ENCODE data around the gene SLC35B1.
A peak's percentile ranks its signal among the peaks of the same experiment; 100 is the strongest.

SLC35B1 gene, protein sequence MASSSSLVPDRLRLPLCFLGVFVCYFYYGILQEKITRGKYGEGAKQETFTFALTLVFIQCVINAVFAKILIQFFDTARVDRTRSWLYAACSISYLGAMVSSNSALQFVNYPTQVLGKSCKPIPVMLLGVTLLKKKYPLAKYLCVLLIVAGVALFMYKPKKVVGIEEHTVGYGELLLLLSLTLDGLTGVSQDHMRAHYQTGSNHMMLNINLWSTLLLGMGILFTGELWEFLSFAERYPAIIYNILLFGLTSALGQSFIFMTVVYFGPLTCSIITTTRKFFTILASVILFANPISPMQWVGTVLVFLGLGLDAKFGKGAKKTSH

DNA sequence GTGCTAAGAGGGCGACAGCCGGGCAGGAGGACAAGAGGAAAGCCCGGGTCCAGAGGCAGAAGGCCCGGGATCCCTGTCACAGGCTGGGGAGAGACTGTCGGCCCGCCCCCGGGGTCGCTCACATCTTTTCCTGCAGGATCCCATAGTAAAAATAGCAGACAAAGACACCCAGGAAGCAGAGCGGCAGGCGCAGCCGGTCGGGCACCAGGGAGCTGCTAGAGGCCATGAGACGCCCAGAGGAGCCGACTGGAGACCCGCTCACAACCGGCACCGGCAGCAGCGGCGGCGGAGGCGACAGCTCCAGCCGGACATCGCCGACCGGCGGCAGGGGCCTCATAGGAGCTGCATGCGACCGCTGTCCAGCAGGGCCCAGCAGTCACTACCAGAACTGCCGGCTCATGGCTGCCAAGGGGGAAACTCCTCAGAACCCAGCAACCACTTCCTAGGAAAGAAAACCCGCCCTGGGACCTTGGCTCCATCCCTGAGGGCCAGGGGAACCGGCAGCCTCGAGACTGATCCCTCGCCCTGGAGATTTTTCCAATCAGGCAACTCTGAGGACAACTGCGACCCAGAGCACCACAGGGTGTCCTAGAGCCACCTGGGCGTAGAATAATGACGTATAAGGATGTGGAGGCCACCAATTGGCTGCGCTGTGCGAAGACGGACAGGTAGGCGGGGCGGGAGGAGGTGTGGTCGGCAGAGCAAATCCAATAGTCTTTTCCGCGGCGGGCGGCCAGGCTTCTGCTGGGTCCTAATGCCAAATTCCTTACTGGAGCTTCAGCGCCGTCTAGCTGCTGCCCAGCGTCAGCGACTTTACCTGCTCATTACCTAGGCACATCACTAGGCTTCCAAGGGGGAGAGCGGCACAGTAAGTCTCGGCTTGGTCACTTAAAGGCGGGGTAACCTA is at the start of gene SLC35B1:
Gene SLC35B1, minus strand, starts transcription at position 357 of the 907 bp plus-strand sequence. Its CDS starts 131 bp downstream, at position 226.
- peak; percentile 96 to 99 for DNase-seq (ENCODE audit: low read depth in 2 of 2)

DNA sequence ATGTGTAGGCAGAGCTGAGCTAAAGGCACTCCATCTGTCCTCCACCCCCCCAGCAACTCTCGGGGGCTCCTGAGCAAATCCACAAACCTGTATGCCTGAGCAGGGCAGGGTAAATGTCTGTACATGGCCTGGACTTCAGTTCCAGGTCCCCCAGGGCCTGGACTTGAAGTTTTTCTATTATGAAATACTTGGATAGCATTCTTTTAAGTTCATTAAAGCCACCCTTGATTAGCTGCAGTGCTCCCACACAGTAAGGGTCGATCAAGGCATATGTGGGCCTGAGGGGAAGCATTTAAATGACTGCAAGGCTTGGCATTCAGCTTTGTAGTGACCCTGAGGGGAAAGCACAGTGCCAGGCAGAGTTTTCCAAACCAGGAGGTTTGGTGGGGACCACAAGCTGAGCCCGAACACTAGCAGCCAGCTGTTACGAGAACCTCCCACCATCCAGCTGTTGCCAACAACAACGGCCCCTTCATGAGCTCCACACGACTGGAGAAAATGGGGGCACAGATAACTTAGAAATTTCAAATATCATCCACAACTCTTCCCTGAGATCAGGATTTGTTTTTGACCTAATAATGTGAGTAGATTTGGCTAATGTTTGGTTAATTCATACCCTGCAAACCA is 49.5 kb upstream of the SLC35B1 start:
- DNase-seq (ENCODE audit: low read depth in 2 of 2), result no peak

DNA sequence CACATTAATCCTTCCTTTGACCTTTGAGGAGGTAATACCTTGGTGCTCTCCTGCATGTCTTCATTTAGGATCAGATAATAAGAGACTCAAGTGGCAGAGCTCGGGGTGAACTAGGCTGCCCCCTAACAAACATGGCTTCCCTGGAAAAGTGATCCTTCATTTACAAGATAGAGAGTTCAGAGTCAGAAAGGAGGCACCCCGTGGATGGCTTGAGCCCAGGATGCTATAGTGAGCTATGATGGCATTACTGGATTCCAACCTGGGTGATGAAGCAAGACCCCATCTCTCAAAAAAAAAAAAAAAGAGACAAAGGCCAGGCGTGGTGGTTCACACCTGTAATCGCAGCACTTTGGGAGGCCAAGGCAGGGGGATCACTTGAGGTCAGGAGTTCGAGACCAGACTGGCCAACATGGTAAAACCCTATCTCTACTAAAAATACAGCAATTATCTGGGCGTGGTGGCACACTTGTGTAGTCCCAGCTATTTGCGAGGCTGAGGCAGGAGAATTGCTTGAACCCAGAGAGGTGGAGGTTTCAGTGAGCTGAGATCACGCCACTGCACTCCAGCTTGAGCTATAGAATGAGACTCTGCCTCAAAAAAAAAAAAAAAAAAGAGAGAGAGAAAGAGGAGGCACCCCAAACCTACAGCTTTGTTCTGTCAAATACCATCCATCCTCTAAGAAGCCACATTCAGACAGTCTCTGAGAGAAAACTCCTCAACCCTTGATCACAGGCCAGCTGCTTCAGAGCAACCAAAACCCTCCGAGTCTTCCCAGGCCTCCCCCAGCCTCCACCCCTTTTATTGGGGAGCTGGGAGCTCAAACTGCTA is 48.8 kb upstream of the SLC35B1 start:
- no peak for DNase-seq (ENCODE audit: low read depth in 2 of 2)

DNA sequence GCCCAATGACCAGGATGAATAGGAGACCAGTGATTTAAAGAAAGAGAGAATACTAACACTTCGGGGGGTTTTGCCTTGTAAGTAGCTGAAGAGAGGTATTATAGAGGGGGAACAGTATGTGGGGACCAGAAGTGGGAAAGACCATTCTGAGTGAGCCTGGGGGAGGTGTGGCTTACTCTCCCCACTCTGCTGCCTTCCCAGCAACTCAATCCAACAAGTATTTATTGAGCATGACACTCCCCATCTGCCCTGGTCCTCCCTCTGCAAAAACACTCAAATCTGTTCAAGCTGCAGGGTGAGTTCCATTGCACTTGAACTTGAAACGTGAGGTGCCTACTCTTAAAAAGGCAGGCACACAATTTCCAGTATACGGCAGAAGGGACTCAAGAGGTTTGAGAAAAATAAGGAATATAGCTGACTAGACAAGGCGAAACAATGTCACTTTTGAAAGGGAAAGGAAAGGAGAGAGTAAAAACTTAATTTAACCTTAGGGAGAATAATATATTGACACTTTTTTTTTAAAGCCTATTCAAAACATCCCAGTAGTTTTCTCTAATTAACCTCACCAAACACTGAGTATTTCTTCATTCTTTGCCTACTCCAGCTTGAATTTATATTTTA is 48.0 kb upstream of the SLC35B1 start:
- DNase-seq (ENCODE audit: low read depth in 2 of 2), result no peak

DNA sequence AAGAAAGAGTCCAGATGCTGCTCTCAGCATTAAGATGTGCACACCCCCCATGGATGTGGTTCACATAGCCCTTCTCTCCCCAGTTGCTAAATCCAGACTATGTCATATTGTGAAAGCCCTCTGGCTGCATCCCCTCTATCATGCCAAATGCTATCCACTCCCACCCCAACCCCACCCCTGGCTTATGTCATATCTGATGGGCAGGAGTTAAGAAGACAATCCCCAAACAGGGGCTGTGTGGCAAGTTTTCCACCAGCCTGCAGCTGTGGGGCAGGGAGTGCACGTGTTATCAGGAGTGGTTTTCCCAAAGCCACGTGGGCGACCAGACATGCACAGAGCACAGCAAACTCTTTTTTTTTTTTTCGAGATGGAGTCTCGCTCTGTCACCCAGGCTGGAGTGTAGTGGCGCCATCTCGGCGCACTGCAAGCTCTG is 46.2 kb upstream of the SLC35B1 start:
- DNase-seq (ENCODE audit: low read depth in 2 of 2), result no peak

DNA sequence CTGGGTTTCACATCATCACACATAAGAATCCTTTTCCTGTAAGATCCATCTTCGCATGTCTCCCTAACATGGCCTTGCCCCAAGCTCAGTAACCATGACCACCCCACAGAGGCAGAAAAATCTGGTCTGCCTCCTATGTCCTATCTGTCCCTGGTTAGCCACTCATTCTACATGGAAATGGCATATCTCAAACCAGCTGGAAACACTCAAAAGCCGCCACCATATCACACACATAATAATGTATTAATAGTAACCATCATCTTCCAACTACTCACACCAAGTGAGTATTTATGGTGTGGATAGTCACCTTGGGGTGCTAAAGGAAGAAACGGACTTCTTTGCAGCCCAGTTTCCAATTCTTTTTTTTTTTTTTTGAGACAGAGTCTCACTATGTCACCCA is 44.7 kb upstream of the SLC35B1 start:
- no peak for DNase-seq (ENCODE audit: low read depth in 2 of 2)

DNA sequence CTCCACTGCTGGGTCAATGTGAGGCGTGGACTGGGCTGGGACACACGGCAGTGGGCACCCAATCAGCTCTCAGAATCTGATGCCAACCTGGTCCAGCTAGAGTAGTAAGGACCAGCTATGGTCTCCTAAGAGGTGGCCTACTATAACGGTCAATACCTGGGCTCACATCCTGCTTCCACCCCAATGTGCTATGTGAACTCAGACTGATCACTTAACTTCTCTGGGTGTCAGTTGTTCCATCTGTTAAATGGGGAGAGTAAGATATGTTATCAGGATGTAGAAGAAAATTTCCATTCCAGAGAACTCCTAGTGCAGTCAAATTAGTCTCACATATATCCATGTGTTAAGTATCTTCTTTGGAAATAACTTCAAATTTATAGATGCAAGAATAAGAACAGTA is 42.0 kb upstream of the SLC35B1 start:
- DNase-seq (ENCODE audit: low read depth in 2 of 2), result no peak

DNA sequence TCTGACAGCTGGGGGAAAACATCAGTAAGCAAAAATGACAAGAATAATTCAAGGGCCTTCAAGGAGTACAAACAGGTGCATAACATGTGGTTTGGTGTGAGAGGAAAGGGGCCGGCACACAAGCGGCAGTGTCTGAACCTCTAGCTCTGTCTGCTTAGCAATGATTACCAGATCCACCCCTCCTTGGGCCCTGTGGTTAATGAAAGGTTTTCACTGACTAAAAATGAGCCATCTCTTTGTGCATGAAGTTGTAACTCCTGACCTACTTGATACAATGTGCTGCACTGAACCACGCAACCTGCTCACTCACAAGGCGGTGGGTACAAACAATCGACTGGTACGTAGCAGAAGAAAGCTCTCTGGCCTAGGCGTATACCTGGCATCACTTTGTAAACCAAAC is 41.0 kb upstream of the SLC35B1 start:
- DNase-seq (ENCODE audit: low read depth in 2 of 2), result peak in 1 of 2 donors; percentile 47

DNA sequence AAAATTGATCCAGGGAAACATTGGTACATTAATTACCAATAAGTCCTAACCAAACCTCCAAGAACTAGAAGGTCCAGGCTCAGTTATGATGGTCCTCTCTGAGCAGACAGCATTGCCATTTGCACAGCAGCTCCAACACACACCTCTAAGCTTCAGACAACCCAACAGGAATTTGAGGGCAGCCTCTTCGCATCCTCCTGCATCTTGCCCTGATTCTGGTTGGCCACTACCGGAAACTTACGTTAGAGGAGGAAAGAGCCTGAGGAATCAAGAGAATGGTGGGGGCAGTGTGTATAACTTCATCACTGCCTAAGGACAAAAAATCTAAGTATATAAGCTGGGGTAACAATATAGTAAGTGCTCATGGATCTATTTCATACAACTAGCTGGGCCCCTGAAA is 40.5 kb upstream of the SLC35B1 start:
- DNase-seq (ENCODE audit: low read depth in 2 of 2), result no peak

DNA sequence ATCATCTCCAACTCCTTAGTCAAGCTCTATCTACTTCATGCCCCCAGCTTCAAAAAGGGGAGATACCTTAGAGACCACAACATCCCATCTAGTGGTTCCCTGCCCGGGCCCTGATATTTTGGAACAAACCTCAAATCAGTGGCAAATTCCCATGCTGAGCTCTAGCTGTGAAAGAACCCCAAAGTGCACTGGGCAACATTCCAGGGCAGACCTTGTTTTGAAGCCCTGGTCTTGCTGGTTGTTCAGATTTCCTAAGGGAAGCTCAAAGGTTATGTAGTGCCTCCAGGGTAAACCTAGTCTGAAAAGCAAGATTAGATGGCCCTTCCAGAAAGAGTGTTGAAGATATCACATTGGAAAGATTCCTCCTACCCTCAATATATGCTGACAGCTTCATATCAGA is 39.9 kb upstream of the SLC35B1 start:
- DNase-seq (ENCODE audit: low read depth in 2 of 2), result no peak

DNA sequence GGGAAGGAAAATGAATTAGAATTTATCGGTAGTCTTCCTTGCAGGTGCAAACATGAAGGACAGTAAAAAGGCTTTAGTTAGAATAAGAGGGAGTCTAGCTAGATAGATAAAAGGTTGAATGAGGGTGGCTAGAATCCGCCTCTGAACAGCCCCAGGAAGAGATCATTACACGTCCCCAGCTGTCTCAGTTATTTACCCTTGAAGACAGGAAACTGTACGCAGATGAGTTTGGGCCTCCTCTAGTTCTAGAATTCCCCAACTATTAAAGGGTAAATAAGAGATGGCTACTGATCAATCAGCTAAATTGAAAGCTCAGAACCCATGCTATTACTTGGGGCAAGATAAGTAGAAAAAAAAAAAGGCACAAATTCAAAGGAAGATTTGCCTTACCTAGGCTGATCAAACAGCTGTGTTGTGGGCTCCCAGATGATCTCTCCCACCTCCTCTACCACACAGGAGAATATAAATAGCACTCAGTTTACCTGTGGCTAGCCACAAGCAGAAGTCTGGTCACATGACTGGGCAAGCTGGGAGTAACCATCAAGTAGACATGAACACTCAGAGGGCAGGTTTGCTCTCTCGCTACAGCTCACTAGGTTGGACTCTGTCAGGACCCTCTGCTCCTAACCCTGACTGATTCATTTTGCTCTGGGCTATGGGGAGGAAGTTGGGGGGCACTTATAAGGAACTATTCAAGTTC is 39.2 kb upstream of the SLC35B1 start:
- no peak for DNase-seq (ENCODE audit: low read depth in 2 of 2)

DNA sequence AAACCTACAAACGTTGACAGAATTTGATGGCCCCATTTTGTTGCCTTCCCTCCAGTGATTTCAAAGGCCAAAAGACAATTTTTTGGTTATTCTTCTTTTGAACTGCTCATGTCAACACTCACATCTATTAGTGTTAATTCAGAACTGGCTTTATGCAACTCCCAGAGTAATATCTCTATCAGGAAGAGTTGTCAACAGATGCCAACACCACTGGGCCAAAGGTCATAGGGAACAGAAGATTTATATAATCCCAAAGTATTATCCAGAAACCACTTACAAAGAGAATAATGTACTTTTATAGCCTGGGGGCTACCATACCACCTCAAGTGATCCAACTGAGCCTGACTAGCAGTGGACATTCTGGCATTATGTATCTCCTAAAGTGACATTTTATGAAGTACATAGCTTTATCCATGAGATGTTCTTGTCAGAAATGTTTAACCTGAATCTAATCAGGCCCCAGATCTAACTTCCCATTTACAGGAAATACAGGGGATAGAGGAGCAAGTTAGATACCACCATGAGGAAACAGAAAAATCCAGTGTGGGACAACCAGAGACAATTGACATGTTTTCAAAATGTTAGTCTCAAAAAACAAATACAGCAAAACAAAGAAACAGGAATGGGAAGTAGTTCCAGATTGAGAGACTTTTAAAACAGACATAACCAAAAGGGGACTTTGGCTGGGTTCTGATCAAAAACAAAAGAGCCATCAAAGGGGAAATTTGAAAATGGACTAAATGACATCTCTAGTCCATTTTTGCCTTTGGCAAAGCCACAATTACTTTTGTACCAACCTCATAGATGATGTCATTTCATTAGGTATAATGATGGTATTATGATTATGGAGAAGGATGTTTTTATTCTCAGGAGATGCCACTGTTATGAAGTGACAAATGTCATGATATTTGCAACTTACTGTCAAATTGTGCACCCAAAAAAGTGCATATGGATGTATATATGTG is 37.7 kb upstream of the SLC35B1 start:
- DNase-seq (ENCODE audit: low read depth in 2 of 2), result no peak

DNA sequence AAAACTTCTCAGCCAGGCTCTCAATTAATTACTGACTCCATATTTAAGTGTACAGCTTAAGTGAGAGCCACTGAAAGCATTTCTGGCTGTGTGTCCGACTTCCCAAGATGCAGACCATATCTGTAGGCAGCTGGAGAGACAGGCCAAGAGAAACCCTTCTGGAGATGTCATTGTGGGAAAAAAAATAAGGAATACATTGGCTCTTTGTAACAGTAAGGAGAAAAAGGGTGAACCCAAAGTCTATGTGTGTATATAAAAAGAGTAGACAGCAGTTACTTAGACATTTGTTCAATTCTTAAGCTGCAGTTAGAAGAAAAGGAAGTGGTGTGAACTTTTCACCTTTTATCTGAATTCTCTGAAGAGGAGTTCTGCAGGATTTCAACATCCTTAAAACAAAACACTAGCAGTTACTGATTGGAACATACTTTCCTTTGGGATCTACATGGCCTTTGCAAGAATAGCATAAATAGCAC is 34.4 kb upstream of the SLC35B1 start:
- DNase-seq (ENCODE audit: low read depth in 2 of 2), result no peak

DNA sequence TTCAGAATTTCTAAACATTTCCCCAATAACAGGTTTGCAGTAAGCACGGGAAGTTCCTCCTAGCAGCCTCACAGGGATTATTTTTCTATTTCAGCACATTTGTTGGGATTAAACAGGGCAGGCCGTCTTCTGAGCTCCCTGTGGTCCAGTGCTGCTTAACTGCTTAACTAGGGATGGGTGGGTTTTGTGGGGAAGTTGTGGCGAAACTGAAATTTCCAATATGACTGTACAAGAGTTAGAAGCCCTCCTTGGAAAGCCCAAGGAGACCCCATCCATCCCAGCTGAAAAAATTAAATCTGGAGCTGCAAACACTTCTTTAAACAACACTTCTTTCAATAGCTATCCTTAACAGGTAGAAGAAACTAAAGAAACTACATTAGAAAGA is 33.9 kb upstream of the SLC35B1 start:
- no peak for DNase-seq (ENCODE audit: low read depth in 2 of 2)

DNA sequence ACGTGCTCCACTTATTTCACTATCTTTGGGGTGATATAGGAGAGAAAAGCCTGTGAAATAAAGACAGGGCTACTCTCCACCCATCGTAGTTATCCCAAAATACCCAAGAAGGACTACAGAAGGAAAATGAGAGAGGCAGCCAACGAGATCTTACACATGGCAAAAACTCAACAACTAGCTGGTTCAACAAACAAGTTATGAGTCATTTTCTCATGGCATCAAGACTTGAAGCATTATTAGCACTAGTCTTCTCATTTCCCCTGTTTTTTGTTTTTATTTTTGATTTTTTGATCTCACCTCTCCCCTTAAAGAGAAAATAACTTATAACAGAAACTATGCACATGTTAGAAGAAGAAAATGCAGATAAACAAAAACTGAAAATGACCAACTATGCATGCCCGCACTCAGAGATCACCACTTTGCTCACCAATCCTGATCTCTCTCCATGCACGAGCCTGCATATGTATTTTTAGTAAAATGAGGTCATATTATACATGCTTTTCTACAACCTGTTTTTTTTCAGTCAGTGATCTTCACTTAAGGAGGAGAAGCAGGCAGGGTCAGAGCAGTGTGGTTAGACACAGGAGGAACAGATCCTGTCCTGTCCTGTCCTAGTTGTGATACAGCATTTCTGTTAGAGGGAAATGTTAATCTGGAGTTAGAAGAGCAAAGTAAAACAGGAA is 33.4 kb upstream of the SLC35B1 start:
- DNase-seq (ENCODE audit: low read depth in 2 of 2), result no peak

DNA sequence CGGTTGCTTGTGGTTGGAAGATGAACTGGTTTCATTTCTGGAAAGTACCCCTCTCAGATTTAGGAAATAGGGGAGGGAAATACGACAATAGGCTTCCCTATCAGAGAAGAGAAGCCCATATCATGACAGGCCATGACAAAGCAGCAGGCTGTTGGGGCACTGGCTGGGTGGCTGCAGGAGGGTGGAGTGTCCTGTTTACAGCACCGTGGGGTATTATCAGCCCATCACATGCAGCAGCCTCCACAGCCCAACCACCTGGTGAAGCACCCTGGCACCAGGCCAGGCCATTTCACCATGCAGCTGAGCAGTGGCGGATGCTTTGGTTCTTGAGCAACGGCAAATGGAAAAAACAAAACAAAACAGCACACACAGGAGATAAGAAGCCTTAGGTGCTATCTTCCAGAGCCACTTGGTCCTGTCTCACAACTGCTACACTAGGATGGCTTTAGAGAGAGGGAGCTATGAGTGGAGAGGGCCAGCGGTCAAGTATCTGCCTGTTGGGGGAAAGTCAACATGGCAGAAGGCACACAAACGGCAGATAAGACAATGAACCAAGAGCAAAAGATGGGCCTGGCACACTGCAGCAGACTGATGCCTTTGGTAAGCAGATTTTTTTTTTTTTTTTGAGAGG is 32.0 kb upstream of the SLC35B1 start:
- peak; percentile 73 to 75 for DNase-seq (ENCODE audit: low read depth in 2 of 2)

DNA sequence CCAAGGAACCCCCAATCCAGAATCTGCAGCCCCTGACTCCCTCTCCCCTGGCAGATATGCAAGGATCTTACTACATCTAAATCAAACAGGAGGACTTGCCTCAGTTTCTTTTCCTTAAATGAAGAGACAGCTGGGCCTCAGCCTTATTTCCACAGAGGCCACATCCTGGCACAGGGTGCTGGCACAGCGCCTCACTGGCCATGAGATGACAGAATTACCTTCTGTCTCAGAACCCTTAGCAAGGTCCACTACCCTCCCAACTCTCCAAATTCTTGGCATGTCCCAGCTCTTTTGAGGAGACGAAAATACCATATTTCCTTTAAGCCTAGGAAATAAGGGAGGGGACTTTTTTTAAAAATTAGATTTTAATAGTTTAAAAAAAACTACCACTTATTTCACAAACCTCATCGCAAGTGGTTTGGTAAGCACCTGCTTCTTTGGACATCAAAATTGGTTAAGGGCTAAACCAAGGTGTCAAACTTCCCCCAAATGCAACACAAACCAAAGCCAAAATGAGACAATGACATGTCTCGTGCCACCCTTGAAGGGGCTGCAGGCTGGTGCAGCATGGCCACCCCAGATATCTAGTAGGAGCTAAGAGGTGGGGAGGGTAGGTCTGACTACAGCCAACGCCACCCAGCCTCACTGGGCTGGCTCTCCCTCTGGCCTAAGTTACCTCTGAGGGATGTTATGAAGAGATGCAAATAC is 30.8 kb upstream of the SLC35B1 start:
- DNase-seq (ENCODE audit: low read depth in 2 of 2), result no peak

Measured in stimulated activated CD4-positive, alpha-beta T cell treated with anti-CD3 and anti-CD28 coated beads, Interleukin-4, amount 100 ng/mL, for 48 hours (primary cell).